Endometrium (tissue), 2 donors: ENCODE measurements around the gene RCVRN.

Experiments
- FAIRE-seq: peaks from 2 replicates; lab custom pipeline; 2012; peaks lifted over from hg19 to GRCh38; lab: Jason Lieb, UNC
- donor health status: control.
- donor health status: control.

The RCVRN gene

GRCh38 chr17:9905078-9905415 lies at the start of gene RCVRN:
Gene RCVRN, minus strand, starts transcription at chr17:9905271. Its CDS starts 91 bp downstream, at chr17:9905180.
- no peak for FAIRE-seq

- FAIRE-seq: no peak
Observed at GRCh38 chr17:9953492-9953891, 48.4 kb upstream of the RCVRN start.

GRCh38 chr17:9951803-9952202 lies 46.7 kb upstream of the RCVRN start:
- no peak for FAIRE-seq

GRCh38 chr17:9948928-9949327 lies 43.9 kb upstream of the RCVRN start:
- FAIRE-seq: no peak

GRCh38 chr17:9944704-9945103 lies 39.6 kb upstream of the RCVRN start:
- no peak for FAIRE-seq

GRCh38 chr17:9943343-9943742 lies 38.3 kb upstream of the RCVRN start:
- no peak for FAIRE-seq

- FAIRE-seq: no peak
Observed at GRCh38 chr17:9942885-9943284, 37.8 kb upstream of the RCVRN start.

- FAIRE-seq: no peak
Observed at GRCh38 chr17:9941305-9941704, 36.2 kb upstream of the RCVRN start.

GRCh38 chr17:9940841-9941240 lies 35.8 kb upstream of the RCVRN start:
- no peak for FAIRE-seq

GRCh38 chr17:9938764-9939163 lies 33.7 kb upstream of the RCVRN start:
- FAIRE-seq: no peak

- no peak for FAIRE-seq
Observed at GRCh38 chr17:9937901-9938300, 32.8 kb upstream of the RCVRN start.

- no peak for FAIRE-seq
Observed at GRCh38 chr17:9937241-9937761, 32.2 kb upstream of the RCVRN start.

GRCh38 chr17:9936095-9936494 lies 31.0 kb upstream of the RCVRN start:
- no peak for FAIRE-seq

- FAIRE-seq: no peak
Observed at GRCh38 chr17:9935408-9935807, 30.3 kb upstream of the RCVRN start.

GRCh38 chr17:9934331-9934730 lies 29.3 kb upstream of the RCVRN start:
- FAIRE-seq: no peak

GRCh38 chr17:9932491-9932890 lies 27.4 kb upstream of the RCVRN start:
- FAIRE-seq: no peak

GRCh38 chr17:9931144-9931741 lies 26.2 kb upstream of the RCVRN start:
- FAIRE-seq: no peak

- no peak for FAIRE-seq
Observed at GRCh38 chr17:9929871-9930270, 24.8 kb upstream of the RCVRN start.

GRCh38 chr17:9928601-9929333 lies 23.7 kb upstream of the RCVRN start:
- FAIRE-seq: no peak

- no peak for FAIRE-seq
Observed at GRCh38 chr17:9926150-9926804, 21.2 kb upstream of the RCVRN start.

GRCh38 chr17:9925457-9925856 lies 20.4 kb upstream of the RCVRN start:
- no peak for FAIRE-seq

GRCh38 chr17:9924735-9925191 lies 19.7 kb upstream of the RCVRN start:
- FAIRE-seq: peak; percentile 68
